Measurements from ENCODE around the gene PPP1R36. TPM values are rescaled to one million over a fixed set of nuclear protein-coding genes. Genes with fewer than 3 reads are reported as not detected.

Gene PPP1R36
- total and polyA plus RNA-seq, 2 donors (not counting 3 experiments of a cell fraction or from before 2014, with no cell fraction given), result 0.28 to 0.60 TPM

- peaks cover 0 to 8% of the 10 kb centered on the region in 2 experiments for H3K27me3 ChIP-seq (ENCODE audit: control insufficient read depth in 2 of 2, insufficient read depth in 2 of 2, low read length in 2 of 2)
- no peaks in the 10 kb centered on the region for H3K4me1 ChIP-seq (ENCODE audit: control insufficient read depth, extremely low read depth, insufficient read depth, low read length)
- no peaks in the 10 kb centered on the region for H4K20me1 ChIP-seq (replicated peaks; ENCODE audit: control insufficient read depth, extremely low read depth, insufficient read depth, low read length)
- TF ChIP-seq GATA2 (IDR thresholded peaks at IDR 0.05; ENCODE audit: insufficient read depth, insufficient read length, low read depth, low read length) (no peak), FOS (IDR thresholded peaks at IDR 0.05; ENCODE audit: borderline replicate concordance, insufficient read depth, low read length) (no peak), POLR2A (IDR thresholded peaks at IDR 0.05; ENCODE audit: low read depth, low read length) (no peak), JUN (IDR thresholded peaks at IDR 0.05; ENCODE audit: borderline replicate concordance, insufficient read depth, insufficient read length, low read depth) (no peak), EZH2 (IDR thresholded peaks at IDR 0.05; ENCODE audit: borderline replicate concordance, low read depth, low read length, severe bottlenecking) (no peak), POLR2AphosphoS5 (IDR thresholded peaks at IDR 0.05; ENCODE audit: insufficient read depth, low read depth, low read length) (no peak)
- dilution Hi-C loops (cut with MboI; ENCODE audit: extremely low pct_ligation_motif_present, low sequenced_read_pairs) (no loop called here), intact Hi-C loops (cut with micrococcal nuclease) (no loop called here)
- H3K4me3 ChIP-seq (replicated peaks in 1 of 3; ENCODE audit: insufficient read depth in 1 of 3, low read depth in 1 of 3, low read length in 3 of 3), result no peak overlapping the region
- FAIRE-seq (no peak), DNase-seq (ENCODE audit: low read depth, low spot score) (no peak)
- CTCF ChIA-PET, result no interaction called here
- no peak overlapping the region for H3K9ac ChIP-seq (replicated peaks; ENCODE audit: extremely low read depth, insufficient read depth, low read length)
- no peak overlapping the region for H3K27ac ChIP-seq (ENCODE audit: insufficient read depth, low read depth, low read length)
- POLR2A ChIA-PET, result no interaction called here
- BruUV-seq (replicated peaks), result no TSS peak
- no peak overlapping the region for H2AFZ ChIP-seq (ENCODE audit: low read depth, low read length)
- no peaks in the 10 kb centered on the region for H3K36me3 ChIP-seq (ENCODE audit: control insufficient read depth in 2 of 2, extremely low read depth in 1 of 2, insufficient read depth in 2 of 2, low read length in 2 of 2)
- no peaks in the 10 kb centered on the region for H3K9me1 ChIP-seq (replicated peaks; ENCODE audit: control insufficient read depth, extremely low read depth, insufficient read depth, low read length)
- no peaks in the 10 kb centered on the region for H3K9me3 ChIP-seq (replicated peaks; ENCODE audit: control insufficient read depth, insufficient read depth, low read length)
- no peak overlapping the region for H3K4me2 ChIP-seq (ENCODE audit: insufficient read depth, low read length)
- H3K79me2 ChIP-seq (ENCODE audit: control insufficient read depth, insufficient read depth, low read length), result no peaks in the 10 kb centered on the region
Observed at GRCh38 chr14:64594438-64594837, 44.7 kb downstream of the PPP1R36 start.

GRCh38 chr14:64598404-64598803 lies 48.6 kb downstream of the PPP1R36 start:
- POLR2A ChIA-PET, result no interaction called here
- dilution Hi-C loops (cut with MboI; ENCODE audit: extremely low pct_ligation_motif_present, low sequenced_read_pairs), result no loop called here
- TF ChIP-seq GATA2 (IDR thresholded peaks at IDR 0.05; ENCODE audit: insufficient read depth, insufficient read length, low read depth, low read length) (no peak), POLR2AphosphoS5 (IDR thresholded peaks at IDR 0.05; ENCODE audit: insufficient read depth, low read depth, low read length) (no peak), POLR2A (IDR thresholded peaks at IDR 0.05; ENCODE audit: low read depth, low read length) (no peak), MAX (IDR thresholded peaks at IDR 0.05; ENCODE audit: insufficient read depth, insufficient read length) (no peak), EZH2 (IDR thresholded peaks at IDR 0.05; ENCODE audit: borderline replicate concordance, low read depth, low read length, severe bottlenecking) (no peak), MYC (IDR thresholded peaks at IDR 0.05; ENCODE audit: low read depth, low read length) (no peak), FOS (IDR thresholded peaks at IDR 0.05; ENCODE audit: borderline replicate concordance, insufficient read depth, low read length) (no peak), JUN (IDR thresholded peaks at IDR 0.05; ENCODE audit: borderline replicate concordance, insufficient read depth, insufficient read length, low read depth) (no peak)
- TF ChIP-seq, protein P1, sequence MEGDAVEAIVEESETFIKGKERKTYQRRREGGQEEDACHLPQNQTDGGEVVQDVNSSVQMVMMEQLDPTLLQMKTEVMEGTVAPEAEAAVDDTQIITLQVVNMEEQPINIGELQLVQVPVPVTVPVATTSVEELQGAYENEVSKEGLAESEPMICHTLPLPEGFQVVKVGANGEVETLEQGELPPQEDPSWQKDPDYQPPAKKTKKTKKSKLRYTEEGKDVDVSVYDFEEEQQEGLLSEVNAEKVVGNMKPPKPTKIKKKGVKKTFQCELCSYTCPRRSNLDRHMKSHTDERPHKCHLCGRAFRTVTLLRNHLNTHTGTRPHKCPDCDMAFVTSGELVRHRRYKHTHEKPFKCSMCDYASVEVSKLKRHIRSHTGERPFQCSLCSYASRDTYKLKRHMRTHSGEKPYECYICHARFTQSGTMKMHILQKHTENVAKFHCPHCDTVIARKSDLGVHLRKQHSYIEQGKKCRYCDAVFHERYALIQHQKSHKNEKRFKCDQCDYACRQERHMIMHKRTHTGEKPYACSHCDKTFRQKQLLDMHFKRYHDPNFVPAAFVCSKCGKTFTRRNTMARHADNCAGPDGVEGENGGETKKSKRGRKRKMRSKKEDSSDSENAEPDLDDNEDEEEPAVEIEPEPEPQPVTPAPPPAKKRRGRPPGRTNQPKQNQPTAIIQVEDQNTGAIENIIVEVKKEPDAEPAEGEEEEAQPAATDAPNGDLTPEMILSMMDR (IDR thresholded peaks at IDR 0.05; ENCODE audit: extremely low read depth in 1 of 2, insufficient read depth in 1 of 2, low read depth in 1 of 2, low read length in 2 of 2), result no peak

More at GRCh38 chr14:64598404-64598803, 48.6 kb downstream of the PPP1R36 start:
- H3K4me3 ChIP-seq (replicated peaks in 1 of 3; ENCODE audit: insufficient read depth in 1 of 3, low read depth in 1 of 3, low read length in 3 of 3), result no peak overlapping the region
- DNase-seq (ENCODE audit: low read depth, low spot score), result no peak
- CTCF ChIA-PET, result no interaction called here
- no TSS peak for BruUV-seq (replicated peaks)
- no peak overlapping the region for H3K4me2 ChIP-seq (ENCODE audit: insufficient read depth, low read length)
- no peaks in the 10 kb centered on the region for H4K20me1 ChIP-seq (replicated peaks; ENCODE audit: control insufficient read depth, extremely low read depth, insufficient read depth, low read length)
- H3K79me2 ChIP-seq (ENCODE audit: control insufficient read depth, insufficient read depth, low read length), result no peaks in the 10 kb centered on the region
- peaks cover 5 to 12% of the 10 kb centered on the region in 2 experiments for H3K27me3 ChIP-seq (ENCODE audit: control insufficient read depth in 2 of 2, insufficient read depth in 2 of 2, low read length in 2 of 2)
- H3K9ac ChIP-seq (replicated peaks; ENCODE audit: extremely low read depth, insufficient read depth, low read length), result no peak overlapping the region
- H3K9me1 ChIP-seq (replicated peaks; ENCODE audit: control insufficient read depth, extremely low read depth, insufficient read depth, low read length), result no peaks in the 10 kb centered on the region
- intact Hi-C loops (cut with micrococcal nuclease), result no loop called here
- H3K9me3 ChIP-seq (replicated peaks; ENCODE audit: control insufficient read depth, insufficient read depth, low read length), result no peaks in the 10 kb centered on the region
- no peak overlapping the region for H3K27ac ChIP-seq (ENCODE audit: insufficient read depth, low read depth, low read length)
- H2AFZ ChIP-seq (ENCODE audit: low read depth, low read length), result no peak overlapping the region
- no peaks in the 10 kb centered on the region for H3K4me1 ChIP-seq (ENCODE audit: control insufficient read depth, extremely low read depth, insufficient read depth, low read length)
- no peaks in the 10 kb centered on the region for H3K36me3 ChIP-seq (ENCODE audit: control insufficient read depth in 2 of 2, extremely low read depth in 1 of 2, insufficient read depth in 2 of 2, low read length in 2 of 2)
- FAIRE-seq, result no peak
